Calu3 (cell line): ENCODE measurements around the gene PNPLA2. TPM values are rescaled to one million over a fixed set of nuclear protein-coding genes. Genes with fewer than 3 reads are reported as not detected.

Experiments
- BruUV-seq: library from RNA; stranded (reverse); fragments of 400-500 nt; replicated peaks from 2 replicates; lab custom pipeline; 2021; lab: Mats Ljungman, UMichigan
- CTCF ChIA-PET: fragments of 300-600 bp; sonication (Branson Sonifier 250); formaldehyde crosslinking; loops from one replicate; lab custom pipeline; 2022; ENCODE audit warnings: antibody characterized with exemption; lab: Charles Lee
- DNase-seq: peaks from one replicate; pipeline ENCODE4 v3.0.0; 2022
- H3K27ac Mint-ChIP-seq: one replicate; pipeline ENCODE4 v1.8.0; 2022; ENCODE audit warnings: mixed read lengths; ENCODE audit not compliant: unreplicated experiment
- H3K27me3 Mint-ChIP-seq: one replicate; pipeline ENCODE4 v1.8.0; 2022; ENCODE audit warnings: mixed read lengths; ENCODE audit not compliant: unreplicated experiment
- H3K36me3 Mint-ChIP-seq: one replicate; pipeline ENCODE4 v1.8.0; 2022; ENCODE audit warnings: mild to moderate bottlenecking, moderate library complexity, mixed read lengths; ENCODE audit not compliant: insufficient read depth, unreplicated experiment
- H3K4me1 Mint-ChIP-seq: one replicate; pipeline ENCODE4 v1.8.0; 2022; ENCODE audit warnings: mild to moderate bottlenecking, low read depth, mixed read lengths; ENCODE audit not compliant: unreplicated experiment
- H3K4me3 Mint-ChIP-seq: one replicate; pipeline ENCODE4 v1.8.0; 2022; ENCODE audit warnings: mild to moderate bottlenecking, low read depth, moderate library complexity, mixed read lengths; ENCODE audit not compliant: unreplicated experiment
- H3K9me3 Mint-ChIP-seq: one replicate; pipeline ENCODE4 v1.8.0; 2022; ENCODE audit warnings: low read depth, mixed read lengths; ENCODE audit not compliant: unreplicated experiment
- intact Hi-C: fragments of 100-400 bp; cut with micrococcal nuclease; formaldehyde crosslinking; loops from one replicate; pipeline ENCODE4 v1.10.0; 2022; ENCODE audit not compliant: unreplicated experiment
- total RNA-seq: library from RNA; stranded (reverse); gene quantifications from 2 replicates; pipeline ENCODE4 v1.2.3, GENCODE V29; 2022
- TF ChIP-seq, protein P1 (sequence below): fragments of 200-600 bp; IDR thresholded peaks from one replicate; pipeline ENCODE4 v1.8.0; 2022; ENCODE audit warnings: antibody characterized with exemption; ENCODE audit not compliant: unreplicated experiment

Gene PNPLA2
- total RNA-seq, 1 experiment from 2014 or later: 134 TPM

DNA sequence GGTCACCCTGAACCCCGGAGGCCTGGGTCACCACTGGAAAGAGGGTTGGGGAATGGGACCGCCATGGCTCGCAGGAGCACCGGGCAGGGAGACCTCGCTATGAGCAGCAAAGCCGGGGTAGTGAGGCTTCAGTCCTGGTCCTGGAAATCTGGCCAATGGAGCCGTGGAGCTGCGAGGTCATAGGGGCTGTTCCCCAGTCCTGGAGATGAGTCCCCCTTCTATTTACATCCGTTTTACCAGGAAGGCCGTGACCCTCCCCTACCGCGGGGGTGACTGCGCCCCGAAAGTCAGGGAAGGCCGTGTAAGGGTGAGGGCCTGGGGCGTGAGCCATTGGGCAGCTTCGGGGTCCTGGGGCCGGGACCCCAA, 14.1 kb upstream of the PNPLA2 start:
- Mint-ChIP-seq H3K36me3 (peaks cover 81% of the 10 kb centered on the region), H3K9me3 (no peaks in the 10 kb centered on the region), H3K27ac (peak overlapping the region; percentile 36), H3K4me1 (peaks cover 17% of the 10 kb centered on the region), H3K4me3 (peak overlapping the region; percentile 73), H3K27me3 (no peaks in the 10 kb centered on the region)
- TF ChIP-seq, protein P1, sequence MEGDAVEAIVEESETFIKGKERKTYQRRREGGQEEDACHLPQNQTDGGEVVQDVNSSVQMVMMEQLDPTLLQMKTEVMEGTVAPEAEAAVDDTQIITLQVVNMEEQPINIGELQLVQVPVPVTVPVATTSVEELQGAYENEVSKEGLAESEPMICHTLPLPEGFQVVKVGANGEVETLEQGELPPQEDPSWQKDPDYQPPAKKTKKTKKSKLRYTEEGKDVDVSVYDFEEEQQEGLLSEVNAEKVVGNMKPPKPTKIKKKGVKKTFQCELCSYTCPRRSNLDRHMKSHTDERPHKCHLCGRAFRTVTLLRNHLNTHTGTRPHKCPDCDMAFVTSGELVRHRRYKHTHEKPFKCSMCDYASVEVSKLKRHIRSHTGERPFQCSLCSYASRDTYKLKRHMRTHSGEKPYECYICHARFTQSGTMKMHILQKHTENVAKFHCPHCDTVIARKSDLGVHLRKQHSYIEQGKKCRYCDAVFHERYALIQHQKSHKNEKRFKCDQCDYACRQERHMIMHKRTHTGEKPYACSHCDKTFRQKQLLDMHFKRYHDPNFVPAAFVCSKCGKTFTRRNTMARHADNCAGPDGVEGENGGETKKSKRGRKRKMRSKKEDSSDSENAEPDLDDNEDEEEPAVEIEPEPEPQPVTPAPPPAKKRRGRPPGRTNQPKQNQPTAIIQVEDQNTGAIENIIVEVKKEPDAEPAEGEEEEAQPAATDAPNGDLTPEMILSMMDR: no peak
- no peak for DNase-seq
- CTCF ChIA-PET: interaction anchor here (2.0 kb wide), 1 partner anchor 30 kb away, joined by 5 read pairs; no protein-coding TSS in a partner anchor
- no TSS peak for BruUV-seq
- intact Hi-C loops: no loop called here

DNA sequence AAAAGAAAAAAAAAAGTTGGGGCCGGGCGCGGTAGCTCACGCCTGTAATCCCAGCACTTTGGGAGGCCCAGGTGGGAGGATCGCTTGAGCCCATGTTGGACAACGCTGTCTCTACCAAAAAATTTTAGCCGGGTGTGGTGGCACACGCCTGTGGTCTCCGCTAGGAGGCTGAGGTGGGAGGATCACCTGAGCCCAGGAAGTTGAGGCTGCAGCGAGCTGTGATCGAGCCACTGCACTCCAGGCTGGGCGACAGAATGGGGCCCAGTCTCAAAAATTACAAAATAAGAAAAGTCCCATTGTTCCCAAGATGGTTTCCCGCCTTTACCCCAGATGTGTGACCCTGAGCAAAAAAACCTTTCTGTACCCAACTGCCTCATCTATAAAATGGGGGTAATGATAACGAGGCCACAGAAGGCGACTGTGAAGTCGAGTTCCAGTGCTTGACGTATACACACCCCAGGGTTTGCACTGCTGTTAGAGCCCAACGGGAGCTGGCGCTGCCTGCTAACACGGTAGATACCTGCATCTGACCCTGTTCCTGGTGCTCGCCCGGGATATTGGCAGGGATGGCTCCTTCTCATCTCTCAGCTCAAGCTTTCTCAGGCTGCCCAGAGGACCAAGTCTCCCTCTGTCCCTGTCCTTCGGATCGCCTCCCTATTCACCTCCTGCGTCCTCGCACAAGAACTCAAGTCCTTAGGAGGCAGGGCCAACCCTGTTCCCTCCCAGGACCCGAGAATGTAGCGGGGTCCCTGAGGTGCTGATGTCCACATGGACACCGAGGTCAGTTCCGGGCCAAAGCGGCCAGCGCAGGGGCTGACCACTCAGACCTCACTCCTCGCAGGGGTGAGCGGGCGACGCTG, 10.1 kb upstream of the PNPLA2 start:
- BruUV-seq: TSS peak; percentile 73
- no peak for DNase-seq
- CTCF ChIA-PET: interaction anchor here (0.9 to 1.2 kb wide), 2 partner anchors 10 to 19 kb away, joined by 3 read pairs; partner anchors contain the start of genes CRACR2B and PNPLA2
- Mint-ChIP-seq H3K4me3 (peak overlapping the region; percentile 94), H3K36me3 (peaks cover 92% of the 10 kb centered on the region), H3K4me1 (peaks cover 25% of the 10 kb centered on the region), H3K9me3 (no peaks in the 10 kb centered on the region), H3K27me3 (no peaks in the 10 kb centered on the region), H3K27ac (peak overlapping the region; percentile 88)
- intact Hi-C loops: no loop called here
- TF ChIP-seq, protein P1: peak; percentile 55

DNA sequence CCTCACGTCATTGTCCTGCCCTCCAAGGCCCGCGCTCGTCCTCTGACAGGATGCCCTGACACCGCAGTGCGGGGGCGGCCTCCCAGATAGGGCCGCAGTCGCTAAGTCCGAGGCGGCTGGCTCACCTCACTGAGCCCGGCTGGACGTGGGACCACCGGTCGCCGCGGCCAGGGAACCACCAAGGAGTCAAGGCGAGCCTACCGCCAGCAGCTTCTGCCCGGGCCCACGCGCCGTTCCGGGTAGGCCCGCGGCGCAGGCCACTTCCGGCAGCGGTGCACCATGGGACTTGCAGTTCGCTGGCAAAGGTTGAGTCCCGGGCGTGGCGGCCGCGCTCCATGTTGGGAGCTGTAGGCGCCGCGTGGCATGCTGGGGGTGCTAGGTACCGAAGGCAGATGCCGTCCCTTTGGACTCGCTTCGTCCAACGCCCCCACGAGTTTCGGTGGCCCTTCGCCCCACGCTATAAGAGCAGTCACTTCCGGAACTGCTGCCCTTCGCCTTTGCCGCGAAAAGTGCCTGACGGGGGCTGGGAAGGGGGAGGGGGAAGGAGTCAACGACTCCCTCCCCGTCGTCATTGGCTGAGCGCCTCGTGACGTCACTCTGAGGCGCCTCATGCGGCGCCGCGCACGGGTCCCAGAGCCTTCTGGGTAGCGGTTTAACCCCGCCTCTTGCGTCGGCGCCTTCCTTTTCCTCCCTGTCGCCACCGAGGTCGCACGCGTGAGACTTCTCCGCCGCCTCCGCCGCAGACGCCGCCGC, 9.3 kb upstream of the PNPLA2 start, which contains the start of gene RPLP2:
RPLP2 (plus strand) TSS at position 681 of the 753 bp plus-strand sequence. CDS start 268 bp downstream, outside the sequence.
- Mint-ChIP-seq H3K9me3 (no peaks in the 10 kb centered on the region), H3K27me3 (no peaks in the 10 kb centered on the region), H3K4me1 (peaks cover 19% of the 10 kb centered on the region), H3K27ac (peak within 1 kb of the TSS; percentile 88), H3K4me3 (peak within 1 kb of the TSS; percentile 94), H3K36me3 (peaks cover 92% of the 10 kb centered on the region)
- DNase-seq: peak; percentile 97
- CTCF ChIA-PET: interaction anchor here (0.8 to 1.2 kb wide), 2 partner anchors 9 to 10 kb away, joined by 3 to 5 read pairs; partner anchors contain the start of gene PNPLA2
- intact Hi-C loops: no loop called here
- BruUV-seq: no TSS peak
- TF ChIP-seq, protein P1: no peak

DNA sequence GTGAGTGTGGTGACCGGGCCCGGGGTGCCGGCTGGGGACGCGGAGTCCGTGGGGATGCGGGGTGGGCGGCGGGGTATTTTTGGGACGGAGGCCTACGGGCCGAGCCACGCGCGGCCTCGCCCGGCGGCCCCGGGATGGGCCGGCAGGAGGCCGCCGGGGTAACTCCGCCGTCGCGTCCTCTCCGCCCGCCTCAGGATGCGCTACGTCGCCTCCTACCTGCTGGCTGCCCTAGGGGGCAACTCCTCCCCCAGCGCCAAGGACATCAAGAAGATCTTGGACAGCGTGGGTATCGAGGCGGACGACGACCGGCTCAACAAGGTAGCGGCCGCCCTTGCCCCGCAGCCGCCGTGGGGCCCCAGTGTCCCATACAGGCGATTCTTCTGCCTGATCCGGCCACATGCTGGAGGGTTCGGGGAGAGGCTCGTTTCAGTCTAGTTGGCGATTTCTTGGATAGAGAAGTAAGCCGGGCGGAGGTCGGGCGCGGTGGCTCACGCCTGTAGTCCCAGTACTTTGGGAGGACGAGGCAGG, 8.6 kb upstream of the PNPLA2 start:
- no peak for DNase-seq
- Mint-ChIP-seq H3K27ac (peak overlapping the region; percentile 88), H3K9me3 (no peaks in the 10 kb centered on the region), H3K4me1 (peaks cover 19% of the 10 kb centered on the region), H3K36me3 (peaks cover 93% of the 10 kb centered on the region), H3K27me3 (no peaks in the 10 kb centered on the region), H3K4me3 (peak overlapping the region; percentile 94)
- BruUV-seq: TSS peak; percentile 68
- intact Hi-C loops: no loop called here
- CTCF ChIA-PET: interaction anchor here (0.7 to 0.8 kb wide), 2 partner anchors 9 kb away, joined by 5 read pairs; no protein-coding TSS in a partner anchor
- TF ChIP-seq, protein P1: no peak
